ENCODE data around the gene XKR3.
"Not testable (repeated sequence)": the region's sequence is repeated elsewhere in the genome, so short reads cannot be mapped to it uniquely, and the experiment has no call there.

The XKR3 gene

DNA sequence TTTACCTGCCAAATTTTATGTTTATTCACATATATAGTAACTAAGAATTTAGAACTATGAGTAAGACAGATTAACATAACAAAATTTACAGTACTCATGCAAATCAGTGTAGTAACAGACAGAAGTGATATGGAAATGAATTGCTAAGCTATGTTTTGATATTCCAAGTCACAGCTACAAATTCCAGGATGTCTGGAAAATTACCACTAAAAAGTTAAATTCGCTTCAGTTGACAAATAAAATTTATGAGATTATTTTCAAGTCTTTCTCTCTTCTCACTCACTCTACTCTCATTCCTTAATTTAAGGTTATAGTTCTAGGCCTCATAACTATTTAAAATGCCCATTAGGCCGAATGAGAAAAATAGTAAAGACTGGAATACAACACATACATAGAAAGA is 18.1 kb downstream of the XKR3 start:
- no peaks in the 10 kb centered on the region for H3K36me3 ChIP-seq (ENCODE audit: control insufficient read depth, insufficient read depth, low read length)
- H3K4me3 ChIP-seq (ENCODE audit: low read length) = no peak overlapping the region
- H3K4me1 ChIP-seq (ENCODE audit: control insufficient read depth, insufficient read depth, low read length) = no peaks in the 10 kb centered on the region; the same call in 1 of the 2 replicates
- H3K9me3 ChIP-seq (ENCODE audit: control insufficient read depth, insufficient read depth, low read length) = no peaks in the 10 kb centered on the region
- no peak overlapping the region for H3K27ac ChIP-seq (ENCODE audit: low read length)
- no peak for DNase-seq (ENCODE audit: low read depth, low spot score)
- no CpG with 5 or more reads among the region's 2 CpGs for WGBS (ENCODE audit: insufficient coverage, insufficient read length)
- no peaks in the 10 kb centered on the region for H3K27me3 ChIP-seq (ENCODE audit: control insufficient read depth, insufficient read depth, low read length)

GRCh38 chr22:16806401-16806800 is 18.8 kb downstream of the XKR3 start:
- Histone ChIP-seq H3K9me3 (ENCODE audit: control insufficient read depth, insufficient read depth, low read length) (no peaks in the 10 kb centered on the region), H3K27me3 (ENCODE audit: control insufficient read depth, insufficient read depth, low read length) (no peaks in the 10 kb centered on the region), H3K36me3 (ENCODE audit: control insufficient read depth, insufficient read depth, low read length) (no peaks in the 10 kb centered on the region), H3K27ac (ENCODE audit: low read length) (no peak overlapping the region), H3K4me1 (ENCODE audit: control insufficient read depth, insufficient read depth, low read length) (no peaks in the 10 kb centered on the region; the same call in 1 of the 2 replicates), H3K4me3 (ENCODE audit: low read length) (no peak overlapping the region)
- no CpG with 5 or more reads among the region's 5 CpGs for WGBS (ENCODE audit: insufficient coverage, insufficient read length)
- DNase-seq (ENCODE audit: low read depth, low spot score) = no peak

- Histone ChIP-seq H3K4me3 (ENCODE audit: low read length) (no peak overlapping the region), H3K4me1 (ENCODE audit: control insufficient read depth, insufficient read depth, low read length) (no peaks in the 10 kb centered on the region; the same call in 1 of the 2 replicates), H3K9me3 (ENCODE audit: control insufficient read depth, insufficient read depth, low read length) (no peaks in the 10 kb centered on the region), H3K27ac (ENCODE audit: low read length) (no peak overlapping the region), H3K36me3 (ENCODE audit: control insufficient read depth, insufficient read depth, low read length) (no peaks in the 10 kb centered on the region), H3K27me3 (ENCODE audit: control insufficient read depth, insufficient read depth, low read length) (no peaks in the 10 kb centered on the region)
- no CpG with 5 or more reads among the region's 2 CpGs for WGBS (ENCODE audit: insufficient coverage, insufficient read length)
- no peak for DNase-seq (ENCODE audit: low read depth, low spot score)
Measured at GRCh38 chr22:16804882-16805281, 20.3 kb downstream of the XKR3 start.

DNA sequence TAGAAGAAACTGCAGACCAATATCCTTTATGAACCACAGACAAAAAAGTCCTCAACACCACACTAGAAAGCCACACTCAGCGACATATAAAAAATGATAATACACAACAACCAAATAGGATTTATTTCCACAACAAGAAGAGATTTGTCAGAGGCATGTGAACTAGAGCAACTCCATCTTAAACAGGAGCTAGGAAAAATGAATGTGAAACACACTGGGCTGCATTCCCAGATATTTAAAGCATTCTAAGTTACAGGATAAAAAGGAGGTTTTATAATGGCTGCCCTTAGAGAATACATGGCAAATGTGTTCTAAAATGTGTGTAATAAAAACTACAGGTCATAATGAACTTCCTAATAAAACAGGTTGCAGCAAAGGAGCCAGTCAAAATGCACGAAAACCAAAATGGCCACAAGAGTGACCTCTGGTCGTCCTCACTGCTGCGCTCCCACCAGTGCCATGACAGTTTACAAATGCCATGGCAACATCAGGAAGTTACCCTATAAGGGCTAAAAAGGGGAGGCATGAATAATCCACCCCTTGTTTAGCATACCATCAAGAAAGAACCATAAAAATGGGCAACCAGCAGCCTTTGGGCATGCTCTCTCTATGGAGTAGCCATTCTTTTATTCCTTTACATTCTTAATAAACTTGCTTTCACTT is 21.8 kb downstream of the XKR3 start:
- H3K27ac ChIP-seq (ENCODE audit: low read length) = no peak overlapping the region
- no peaks in the 10 kb centered on the region; the same call in 1 of the 2 replicates for H3K4me1 ChIP-seq (ENCODE audit: control insufficient read depth, insufficient read depth, low read length)
- no peaks in the 10 kb centered on the region for H3K9me3 ChIP-seq (ENCODE audit: control insufficient read depth, insufficient read depth, low read length)
- no peaks in the 10 kb centered on the region for H3K27me3 ChIP-seq (ENCODE audit: control insufficient read depth, insufficient read depth, low read length)
- H3K36me3 ChIP-seq (ENCODE audit: control insufficient read depth, insufficient read depth, low read length) = no peaks in the 10 kb centered on the region
- WGBS (ENCODE audit: insufficient coverage, insufficient read length) = no CpG with 5 or more reads among the region's 4 CpGs
- no peak for DNase-seq (ENCODE audit: low read depth, low spot score)
- no peak overlapping the region for H3K4me3 ChIP-seq (ENCODE audit: low read length)

GRCh38 chr22:16801571-16801970 is 23.6 kb downstream of the XKR3 start:
- DNase-seq (ENCODE audit: low read depth, low spot score) = no peak
- Histone ChIP-seq H3K4me3 (ENCODE audit: low read length) (no peak overlapping the region), H3K27me3 (ENCODE audit: control insufficient read depth, insufficient read depth, low read length) (no peaks in the 10 kb centered on the region), H3K36me3 (ENCODE audit: control insufficient read depth, insufficient read depth, low read length) (no peaks in the 10 kb centered on the region), H3K27ac (ENCODE audit: low read length) (no peak overlapping the region), H3K4me1 (ENCODE audit: control insufficient read depth, insufficient read depth, low read length) (no peaks in the 10 kb centered on the region; the same call in 1 of the 2 replicates), H3K9me3 (ENCODE audit: control insufficient read depth, insufficient read depth, low read length) (no peaks in the 10 kb centered on the region)
- WGBS (ENCODE audit: insufficient coverage, insufficient read length) = no CpG with 5 or more reads among the region's 3 CpGs

GRCh38 chr22:16801088-16801487 is 24.1 kb downstream of the XKR3 start:
- Histone ChIP-seq H3K36me3 (ENCODE audit: control insufficient read depth, insufficient read depth, low read length) (no peaks in the 10 kb centered on the region), H3K4me3 (ENCODE audit: low read length) (no peak overlapping the region), H3K9me3 (ENCODE audit: control insufficient read depth, insufficient read depth, low read length) (no peaks in the 10 kb centered on the region), H3K4me1 (ENCODE audit: control insufficient read depth, insufficient read depth, low read length) (no peaks in the 10 kb centered on the region; the same call in 1 of the 2 replicates), H3K27ac (ENCODE audit: low read length) (no peak overlapping the region), H3K27me3 (ENCODE audit: control insufficient read depth, insufficient read depth, low read length) (no peaks in the 10 kb centered on the region)
- no CpG with 5 or more reads among the region's 3 CpGs for WGBS (ENCODE audit: insufficient coverage, insufficient read length)
- no peak for DNase-seq (ENCODE audit: low read depth, low spot score)

DNA sequence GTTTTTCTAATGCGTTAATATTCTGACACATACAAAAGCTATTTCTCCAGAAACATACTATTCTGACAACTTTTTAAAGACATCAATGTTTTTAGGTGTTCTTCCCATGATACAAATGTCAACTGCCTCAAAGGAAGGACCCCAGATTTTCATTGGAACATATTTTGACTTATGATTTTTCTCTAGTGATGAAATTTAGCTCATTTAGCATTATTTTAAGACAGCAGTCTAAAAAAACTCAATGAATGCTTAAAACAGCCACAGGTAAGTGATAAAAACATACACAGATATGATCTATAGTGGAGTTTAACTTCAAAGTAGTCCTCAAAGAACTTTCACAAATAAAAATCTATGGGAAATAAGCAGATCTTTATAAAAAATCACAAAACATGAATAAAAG is 24.9 kb downstream of the XKR3 start:
- no peaks in the 10 kb centered on the region for H3K9me3 ChIP-seq (ENCODE audit: control insufficient read depth, insufficient read depth, low read length)
- no peaks in the 10 kb centered on the region for H3K36me3 ChIP-seq (ENCODE audit: control insufficient read depth, insufficient read depth, low read length)
- H3K27me3 ChIP-seq (ENCODE audit: control insufficient read depth, insufficient read depth, low read length) = no peaks in the 10 kb centered on the region
- no peaks in the 10 kb centered on the region for H3K4me1 ChIP-seq (ENCODE audit: control insufficient read depth, insufficient read depth, low read length)
- H3K4me3 ChIP-seq (ENCODE audit: low read length) = no peak overlapping the region
- no CpG with 5 or more reads among the region's 1 CpG for WGBS (ENCODE audit: insufficient coverage, insufficient read length)
- H3K27ac ChIP-seq (ENCODE audit: low read length) = no peak overlapping the region
- no peak for DNase-seq (ENCODE audit: low read depth, low spot score)

DNA sequence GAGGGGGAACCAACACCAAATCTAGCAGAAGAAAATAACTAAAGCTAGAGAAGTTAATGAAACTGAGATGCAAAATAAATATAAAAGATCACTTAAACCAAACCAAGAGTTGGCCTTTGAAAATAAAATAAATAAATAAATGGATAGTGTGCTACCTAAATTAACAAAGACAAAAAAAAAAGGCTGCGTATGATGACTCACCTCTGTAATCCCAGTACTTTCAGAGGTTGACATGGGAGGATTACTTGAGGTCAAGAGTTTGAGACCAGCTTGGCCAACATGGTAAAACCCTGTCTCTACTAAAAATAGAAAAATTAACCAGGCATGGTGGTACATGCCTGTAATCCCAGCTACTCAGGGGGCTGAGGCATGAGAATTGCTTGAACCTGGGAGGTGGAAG is 29.7 kb downstream of the XKR3 start:
- H3K36me3 ChIP-seq (ENCODE audit: control insufficient read depth, insufficient read depth, low read length); DNase-seq (ENCODE audit: low read depth, low spot score); H3K9me3 ChIP-seq (ENCODE audit: control insufficient read depth, insufficient read depth, low read length); H3K27me3 ChIP-seq (ENCODE audit: control insufficient read depth, insufficient read depth, low read length); H3K27ac ChIP-seq (ENCODE audit: low read length); H3K4me1 ChIP-seq (ENCODE audit: control insufficient read depth, insufficient read depth, low read length); H3K4me3 ChIP-seq (ENCODE audit: low read length): not testable (repeated sequence)
- no CpG with 5 or more reads among the region's 1 CpG for WGBS (ENCODE audit: insufficient coverage, insufficient read length)

DNA sequence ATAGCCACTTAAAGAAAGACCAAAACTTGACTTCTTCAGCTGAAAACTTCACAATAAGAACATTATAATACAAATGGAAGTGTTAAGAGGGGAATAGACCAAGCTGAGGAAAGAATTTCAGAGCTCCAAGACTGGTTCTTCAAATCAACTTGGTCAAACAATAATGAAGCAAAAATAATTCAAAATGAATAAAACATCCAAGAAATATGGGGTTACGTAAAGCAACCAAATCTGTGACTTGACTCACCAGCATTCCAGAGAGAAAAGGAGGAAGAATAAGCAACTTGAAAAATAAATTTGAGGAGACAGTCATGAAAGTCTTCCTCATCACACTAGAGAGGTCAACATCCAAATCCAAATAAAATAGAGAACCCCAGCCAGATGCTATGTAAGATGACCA is 31.4 kb downstream of the XKR3 start:
- Histone ChIP-seq H3K27me3 (ENCODE audit: control insufficient read depth, insufficient read depth, low read length) (no peaks in the 10 kb centered on the region), H3K4me3 (ENCODE audit: low read length) (no peak overlapping the region), H3K36me3 (ENCODE audit: control insufficient read depth, insufficient read depth, low read length) (no peaks in the 10 kb centered on the region), H3K9me3 (ENCODE audit: control insufficient read depth, insufficient read depth, low read length) (no peaks in the 10 kb centered on the region), H3K4me1 (ENCODE audit: control insufficient read depth, insufficient read depth, low read length) (0 out of 2 replicates have a peak, but pooled peaks cover 1% of the 10 kb centered on the region), H3K27ac (ENCODE audit: low read length) (no peak overlapping the region)
- DNase-seq (ENCODE audit: low read depth, low spot score) = no peak
- no CpG with 5 or more reads among the region's 1 CpG for WGBS (ENCODE audit: insufficient coverage, insufficient read length)

GRCh38 chr22:16789860-16790493 is 35.2 kb downstream of the XKR3 start:
- Histone ChIP-seq H3K9me3 (ENCODE audit: control insufficient read depth, insufficient read depth, low read length) (no peaks in the 10 kb centered on the region), H3K4me3 (ENCODE audit: low read length) (no peak overlapping the region), H3K27me3 (ENCODE audit: control insufficient read depth, insufficient read depth, low read length) (no peaks in the 10 kb centered on the region), H3K36me3 (ENCODE audit: control insufficient read depth, insufficient read depth, low read length) (no peaks in the 10 kb centered on the region), H3K27ac (ENCODE audit: low read length) (no peak overlapping the region), H3K4me1 (ENCODE audit: control insufficient read depth, insufficient read depth, low read length) (0 out of 2 replicates have a peak, but pooled peaks cover 1% of the 10 kb centered on the region)
- WGBS (ENCODE audit: insufficient coverage, insufficient read length) = no CpG with 5 or more reads among the region's 4 CpGs
- DNase-seq (ENCODE audit: low read depth, low spot score) = no peak

GRCh38 chr22:16783930-16784354 is 41.3 kb downstream of the XKR3 start:
- no peaks in the 10 kb centered on the region for H3K27me3 ChIP-seq (ENCODE audit: control insufficient read depth, insufficient read depth, low read length)
- no peaks in the 10 kb centered on the region for H3K9me3 ChIP-seq (ENCODE audit: control insufficient read depth, insufficient read depth, low read length)
- WGBS (ENCODE audit: insufficient coverage, insufficient read length) = no CpG with 5 or more reads among the region's 8 CpGs
- no peak for DNase-seq (ENCODE audit: low read depth, low spot score)
- no peak overlapping the region for H3K27ac ChIP-seq (ENCODE audit: low read length)
- H3K4me3 ChIP-seq (ENCODE audit: low read length) = no peak overlapping the region
- H3K4me1 ChIP-seq (ENCODE audit: control insufficient read depth, insufficient read depth, low read length) = no peaks in the 10 kb centered on the region
- no peaks in the 10 kb centered on the region for H3K36me3 ChIP-seq (ENCODE audit: control insufficient read depth, insufficient read depth, low read length)

All from iPS DF 6.9 (cell line).